SJCRH30 (cell line): ENCODE measurements around the gene EPHA3. TPM values are rescaled to one million over a fixed set of nuclear protein-coding genes. Genes with fewer than 3 reads are reported as not detected.

Experiments
- DNase-seq, 2 experiments: peaks; one replicate each; pipeline ENCODE4 v3.0.0-alpha.2; 2015 to 2020
- H3K27ac ChIP-seq: fragments of 250-450 bp; sonication (Bioruptor Pico); 2 replicates; pipeline ENCODE4 v1.5.1; 2020; ENCODE audit warnings: mild to moderate bottlenecking, moderate library complexity
- H3K27me3 ChIP-seq: fragments of 250-450 bp; sonication (Bioruptor Pico); 2 replicates; pipeline ENCODE4 v1.5.1; 2020; ENCODE audit warnings: mild to moderate bottlenecking, moderate library complexity
- H3K36me3 ChIP-seq: fragments of 250-450 bp; sonication (Bioruptor Pico); 2 replicates; pipeline ENCODE4 v1.5.1; 2020; ENCODE audit warnings: mild to moderate bottlenecking, moderate library complexity
- H3K4me1 ChIP-seq: fragments of 250-450 bp; sonication (Bioruptor Pico); 2 replicates; pipeline ENCODE4 v1.5.1; 2020; ENCODE audit warnings: mild to moderate bottlenecking, moderate library complexity
- H3K4me3 ChIP-seq: fragments of 250-450 bp; sonication (Bioruptor Pico); 2 replicates; pipeline ENCODE4 v1.5.1; 2020; ENCODE audit warnings: mild to moderate bottlenecking, moderate library complexity
- H3K9me3 ChIP-seq: fragments of 250-450 bp; sonication (Bioruptor Pico); replicated peaks from 2 replicates; pipeline ENCODE4 v1.5.1; 2020; ENCODE audit warnings: mild to moderate bottlenecking, moderate library complexity
- total RNA-seq: library from RNA; depleted of rRNA; stranded (reverse); fragments of >200 nt; shearing (Covaris generic); gene quantifications from 2 replicates; pipeline ENCODE4 v1.2.3, GENCODE V29; 2014

EPHA3 gene
- total RNA-seq, 1 experiment from 2014 or later, result 1.1 TPM

DNA sequence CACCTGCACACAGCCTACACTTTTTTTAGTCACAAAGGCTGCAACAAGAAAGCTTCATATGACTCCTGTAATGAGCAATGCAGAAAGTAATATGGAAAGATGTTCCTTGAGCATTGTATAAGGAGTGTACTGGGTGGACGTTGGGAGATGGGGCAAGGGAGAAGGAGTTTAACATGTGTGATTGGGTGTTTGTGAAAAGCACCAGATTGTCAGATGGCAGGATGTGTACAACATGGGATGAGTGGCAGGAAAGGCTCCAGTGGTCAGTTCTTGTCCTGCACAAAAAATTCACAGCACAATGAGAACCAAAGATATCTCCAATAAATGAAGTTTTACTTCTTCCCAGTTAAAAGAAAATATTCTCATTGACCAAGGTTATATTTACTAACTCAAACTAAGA, 255.1 kb downstream of the EPHA3 start:
- no peak overlapping the region for H3K4me3 ChIP-seq
- no peak for DNase-seq
- H3K4me1 ChIP-seq, result no peaks in the 10 kb centered on the region
- H3K27me3 ChIP-seq, result no peaks in the 10 kb centered on the region
- no peak overlapping the region; the same call in 1 of the 2 replicates for H3K27ac ChIP-seq
- H3K36me3 ChIP-seq, result no peaks in the 10 kb centered on the region
- H3K9me3 ChIP-seq, result no peaks in the 10 kb centered on the region

- H3K4me3 ChIP-seq, result no peak overlapping the region
- H3K4me1 ChIP-seq, result no peaks in the 10 kb centered on the region
- no peaks in the 10 kb centered on the region for H3K27me3 ChIP-seq
- H3K27ac ChIP-seq, result no peak overlapping the region
- H3K36me3 ChIP-seq, result no peaks in the 10 kb centered on the region
- peak; percentile 5 to 30 for DNase-seq
- H3K9me3 ChIP-seq, result no peaks in the 10 kb centered on the region
Observed at GRCh38 chr3:89363171-89363570, 255.8 kb downstream of the EPHA3 start.

DNA sequence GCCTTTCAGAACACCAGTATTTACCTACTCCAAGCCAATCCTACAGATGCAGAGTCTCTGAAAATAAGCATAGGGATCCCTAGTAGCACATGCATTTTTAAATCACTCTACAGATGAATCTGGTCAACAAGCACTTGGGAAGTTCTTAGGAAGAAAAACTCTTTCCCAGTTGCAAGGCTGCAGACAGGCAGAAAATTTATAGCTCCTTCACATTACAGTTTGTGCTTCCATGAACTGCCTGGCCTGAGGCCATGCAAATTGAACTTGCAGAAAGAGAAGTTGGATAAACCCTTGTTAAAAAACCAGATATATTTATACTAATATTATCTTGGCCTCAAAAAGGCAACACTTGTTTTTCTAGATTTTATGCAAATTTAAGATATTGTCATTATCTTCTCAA, 256.9 kb downstream of the EPHA3 start:
- no peak for DNase-seq
- Histone ChIP-seq H3K27ac (no peak overlapping the region), H3K4me3 (no peak overlapping the region), H3K4me1 (no peaks in the 10 kb centered on the region), H3K27me3 (no peaks in the 10 kb centered on the region), H3K36me3 (no peaks in the 10 kb centered on the region), H3K9me3 (no peaks in the 10 kb centered on the region)

DNA sequence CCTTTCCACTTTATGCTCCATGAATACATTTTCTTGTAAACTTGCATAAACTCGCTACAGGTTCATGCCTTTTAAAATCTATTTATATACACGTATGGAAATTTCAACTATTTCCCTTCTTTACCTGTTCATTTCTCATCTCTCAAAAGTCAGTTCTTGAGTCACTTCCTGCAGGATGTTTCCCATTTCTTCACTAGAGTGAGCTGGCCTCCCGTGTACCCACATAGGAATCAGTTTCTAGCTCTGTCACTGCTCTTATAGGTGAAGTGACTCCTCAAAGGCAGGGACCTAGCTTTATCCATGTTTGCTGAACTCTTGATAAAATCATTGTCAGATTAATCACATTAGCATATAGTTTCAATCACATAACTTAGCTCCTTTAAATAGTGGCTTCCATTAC, 259.7 kb downstream of the EPHA3 start:
- Histone ChIP-seq H3K4me1 (no peaks in the 10 kb centered on the region), H3K27ac (no peak overlapping the region), H3K27me3 (no peaks in the 10 kb centered on the region), H3K36me3 (no peaks in the 10 kb centered on the region), H3K9me3 (no peaks in the 10 kb centered on the region), H3K4me3 (no peak overlapping the region)
- no peak for DNase-seq

DNA sequence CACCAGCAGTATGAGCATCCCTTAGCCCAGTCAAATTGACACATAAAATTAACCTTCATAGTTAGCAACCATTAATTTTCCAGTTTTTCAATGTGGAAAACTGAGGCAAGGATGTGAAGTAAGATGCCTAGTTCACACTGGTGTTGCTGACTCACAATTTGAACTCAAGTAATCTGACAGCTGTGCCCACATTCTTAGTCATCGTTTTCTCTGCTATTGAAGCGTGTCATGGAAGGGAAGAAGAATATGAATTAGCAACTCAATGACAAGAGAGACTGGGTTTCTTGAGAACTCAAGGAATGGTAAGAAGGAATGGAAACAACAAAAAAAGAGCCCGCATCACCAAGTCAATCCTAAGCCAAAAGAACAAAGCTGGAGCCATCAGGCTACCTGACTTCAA, 261.4 kb downstream of the EPHA3 start:
- Histone ChIP-seq H3K4me1 (no peaks in the 10 kb centered on the region), H3K36me3 (no peaks in the 10 kb centered on the region), H3K27me3 (no peaks in the 10 kb centered on the region), H3K27ac (no peak overlapping the region), H3K4me3 (no peak overlapping the region), H3K9me3 (no peaks in the 10 kb centered on the region)
- no peak for DNase-seq

DNA sequence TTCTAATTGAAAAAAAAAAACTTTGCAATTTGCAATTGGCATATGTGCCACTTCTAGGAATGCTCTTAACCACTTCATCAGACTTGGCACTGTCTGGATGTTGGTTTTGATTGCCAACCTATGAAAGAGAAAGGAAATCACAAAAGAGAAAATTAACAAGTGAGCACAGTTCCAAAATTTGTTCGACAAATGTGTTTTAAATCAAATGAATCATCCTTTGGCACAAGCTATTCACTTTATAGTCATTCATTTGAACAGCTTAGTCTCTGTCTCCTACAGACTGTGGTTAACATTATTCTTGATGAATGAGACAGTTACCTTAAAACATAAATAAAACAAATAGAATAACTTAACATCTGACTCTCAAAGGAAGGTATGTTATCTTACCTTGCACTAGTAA, 265.0 kb downstream of the EPHA3 start:
- H3K9me3 ChIP-seq, result no peaks in the 10 kb centered on the region
- no peaks in the 10 kb centered on the region for H3K4me1 ChIP-seq
- no peaks in the 10 kb centered on the region for H3K36me3 ChIP-seq
- no peaks in the 10 kb centered on the region for H3K27me3 ChIP-seq
- H3K4me3 ChIP-seq, result no peak overlapping the region
- DNase-seq, result no peak
- no peak overlapping the region for H3K27ac ChIP-seq

- Histone ChIP-seq H3K4me1 (no peaks in the 10 kb centered on the region), H3K36me3 (no peaks in the 10 kb centered on the region), H3K27ac (no peak overlapping the region), H3K9me3 (no peaks in the 10 kb centered on the region), H3K27me3 (no peaks in the 10 kb centered on the region), H3K4me3 (no peak overlapping the region)
- no peak for DNase-seq
Observed at GRCh38 chr3:89373434-89373833, 266.0 kb downstream of the EPHA3 start.

GRCh38 chr3:89375451-89375850, 268.0 kb downstream of the EPHA3 start:
- Histone ChIP-seq H3K27ac (no peak overlapping the region), H3K9me3 (no peaks in the 10 kb centered on the region), H3K36me3 (no peaks in the 10 kb centered on the region), H3K4me1 (no peaks in the 10 kb centered on the region), H3K4me3 (no peak overlapping the region), H3K27me3 (no peaks in the 10 kb centered on the region)
- no peak for DNase-seq

DNA sequence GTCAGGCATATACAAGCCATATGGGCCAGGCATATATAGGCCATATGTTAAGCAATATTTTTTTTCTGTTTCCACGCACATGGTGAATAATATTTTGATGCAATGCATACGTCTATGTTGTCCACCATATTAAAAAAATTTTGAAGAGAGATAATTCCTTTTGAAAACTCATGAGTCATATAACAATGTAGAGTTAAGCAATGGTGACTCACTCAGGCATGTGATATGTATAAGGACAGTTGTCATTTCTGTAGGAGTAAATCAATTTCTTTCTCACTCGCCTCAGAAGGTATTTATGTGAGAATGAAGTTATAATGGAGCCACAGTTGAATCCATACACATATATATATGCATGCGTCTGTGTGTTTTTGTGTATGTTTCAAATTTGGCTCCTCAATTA, 272.6 kb downstream of the EPHA3 start:
- no peak for DNase-seq

DNA sequence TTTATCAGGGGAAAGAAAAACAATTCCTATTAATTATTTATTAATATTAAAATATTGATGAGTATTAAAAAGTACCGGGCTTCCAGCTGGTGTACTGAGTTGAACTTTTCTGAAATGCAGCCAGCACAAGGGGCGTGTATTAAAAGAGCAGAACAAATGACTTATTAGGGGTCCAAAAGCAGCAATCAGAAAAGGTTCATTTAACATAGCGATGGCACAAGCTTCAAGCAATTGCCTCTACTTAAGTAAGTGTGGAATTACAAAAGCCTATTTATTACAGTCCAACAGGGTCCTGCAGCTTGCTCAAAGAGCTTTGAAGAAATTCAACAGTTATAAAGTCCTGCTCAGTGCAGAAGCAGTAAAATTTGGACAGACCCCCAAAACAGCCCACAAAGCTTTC, 285.6 kb downstream of the EPHA3 start:
- Histone ChIP-seq H3K9me3 (no peaks in the 10 kb centered on the region), H3K4me1 (no peaks in the 10 kb centered on the region), H3K27ac (no peak overlapping the region), H3K36me3 (no peaks in the 10 kb centered on the region), H3K27me3 (no peaks in the 10 kb centered on the region), H3K4me3 (no peak overlapping the region)
- DNase-seq, result no peak

More for the DNA sequence above, 272.6 kb downstream of the EPHA3 start:
- H3K9me3 ChIP-seq, result no peaks in the 10 kb centered on the region
- no peaks in the 10 kb centered on the region for H3K36me3 ChIP-seq
- no peak overlapping the region for H3K4me3 ChIP-seq
- H3K27ac ChIP-seq, result no peak overlapping the region
- H3K4me1 ChIP-seq, result no peaks in the 10 kb centered on the region
- H3K27me3 ChIP-seq, result no peaks in the 10 kb centered on the region

GRCh38 chr3:89395456-89395855, 288.0 kb downstream of the EPHA3 start:
- no peaks in the 10 kb centered on the region for H3K9me3 ChIP-seq

DNA sequence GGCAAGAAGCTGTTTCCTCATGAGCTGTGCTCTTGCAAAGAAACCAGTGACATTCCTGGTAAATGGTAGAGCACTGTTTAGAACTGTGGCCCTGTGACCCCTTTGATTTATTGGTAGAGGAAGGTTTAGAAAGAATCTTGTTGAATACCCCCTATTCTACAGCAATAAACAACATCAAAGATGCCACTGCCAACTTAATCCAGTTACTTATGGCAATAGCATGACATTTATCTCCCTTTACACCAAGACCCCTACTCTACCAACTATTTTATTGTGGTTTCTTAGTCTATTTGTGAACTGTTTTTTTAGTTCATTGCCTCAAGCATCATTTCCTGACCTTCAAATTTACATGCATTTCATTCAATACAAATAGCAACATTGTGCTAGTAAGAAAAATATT, 288.6 kb downstream of the EPHA3 start:
- Histone ChIP-seq H3K4me1 (no peaks in the 10 kb centered on the region), H3K27me3 (no peaks in the 10 kb centered on the region), H3K36me3 (no peaks in the 10 kb centered on the region), H3K27ac (no peak overlapping the region), H3K9me3 (no peaks in the 10 kb centered on the region), H3K4me3 (no peak overlapping the region)
- no peak for DNase-seq

More at GRCh38 chr3:89395456-89395855, 288.0 kb downstream of the EPHA3 start:
- Histone ChIP-seq H3K36me3 (no peaks in the 10 kb centered on the region), H3K4me3 (no peak overlapping the region), H3K27me3 (no peaks in the 10 kb centered on the region), H3K27ac (no peak overlapping the region), H3K4me1 (no peaks in the 10 kb centered on the region)
- DNase-seq, result no peak

DNA sequence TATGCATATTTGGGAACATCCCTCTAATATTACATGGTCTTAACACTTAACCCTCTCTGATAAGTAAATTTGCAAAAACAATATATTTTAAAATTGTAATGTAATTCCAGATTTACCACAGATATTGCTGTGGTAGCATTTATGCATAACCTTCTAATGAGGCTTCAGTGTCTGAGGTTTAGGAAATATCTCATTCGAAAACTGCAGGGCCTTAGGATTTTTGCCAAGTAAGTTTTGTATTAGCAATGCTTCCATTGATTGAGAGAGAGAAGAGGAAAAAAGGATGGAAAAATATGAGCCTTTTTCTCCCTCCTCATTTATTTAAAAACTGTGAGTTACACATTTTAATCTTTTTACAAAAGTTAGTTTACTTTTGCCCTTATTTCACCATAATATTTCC, 294.6 kb downstream of the EPHA3 start:
- Histone ChIP-seq H3K4me3 (no peak overlapping the region), H3K9me3 (no peaks in the 10 kb centered on the region), H3K4me1 (no peaks in the 10 kb centered on the region), H3K36me3 (no peaks in the 10 kb centered on the region), H3K27ac (no peak overlapping the region), H3K27me3 (no peaks in the 10 kb centered on the region)
- no peak for DNase-seq

DNA sequence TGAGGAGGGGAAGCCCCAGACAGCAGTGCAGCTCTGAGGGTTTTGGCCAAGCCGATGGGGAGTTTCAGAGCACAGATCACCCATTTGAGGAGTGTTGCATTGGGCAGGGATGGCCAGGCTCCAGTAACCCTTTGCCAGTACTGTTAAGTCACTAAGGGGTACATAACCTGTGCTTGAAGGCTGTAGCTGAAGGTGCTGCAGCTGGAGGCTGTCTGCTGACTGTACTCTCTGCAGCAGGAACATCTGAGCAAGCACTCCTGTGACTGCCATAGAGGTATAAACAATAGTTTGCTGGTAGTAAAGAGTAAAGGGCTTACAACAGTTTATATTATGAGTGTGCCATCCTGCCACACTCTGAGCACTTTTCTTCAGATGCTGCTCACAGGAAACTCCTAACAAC, 297.8 kb downstream of the EPHA3 start:
- no peak for DNase-seq
- no peaks in the 10 kb centered on the region for H3K36me3 ChIP-seq
- H3K27ac ChIP-seq, result no peak overlapping the region

DNA sequence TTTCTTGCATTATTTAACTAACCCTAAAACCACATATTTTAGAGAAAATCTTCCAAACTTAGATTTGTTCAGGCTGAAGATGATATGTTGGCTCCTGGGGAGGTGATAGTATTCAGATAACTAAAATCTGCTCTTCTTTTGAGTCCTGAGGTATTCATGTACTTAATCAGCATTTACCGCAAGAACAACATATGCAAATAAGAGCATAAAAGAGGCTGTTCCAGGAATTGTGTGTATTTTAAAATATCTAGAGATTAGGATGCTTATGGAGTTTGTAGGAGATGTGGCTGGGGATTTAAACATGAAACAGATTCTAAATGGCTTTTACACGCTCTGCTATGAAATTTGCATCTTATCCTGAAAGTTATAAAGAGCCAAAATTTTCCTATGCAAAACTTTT, 298.2 kb downstream of the EPHA3 start:
- DNase-seq, result no peak
- H3K4me3 ChIP-seq, result no peak overlapping the region
- no peaks in the 10 kb centered on the region for H3K36me3 ChIP-seq
- H3K27ac ChIP-seq, result no peak overlapping the region
- no peaks in the 10 kb centered on the region for H3K27me3 ChIP-seq
- no peaks in the 10 kb centered on the region for H3K4me1 ChIP-seq
- no peaks in the 10 kb centered on the region for H3K9me3 ChIP-seq

More for the DNA sequence above, 297.8 kb downstream of the EPHA3 start:
- H3K4me1 ChIP-seq, result no peaks in the 10 kb centered on the region
- no peaks in the 10 kb centered on the region for H3K9me3 ChIP-seq
- H3K27me3 ChIP-seq, result no peaks in the 10 kb centered on the region
- no peak overlapping the region for H3K4me3 ChIP-seq

DNA sequence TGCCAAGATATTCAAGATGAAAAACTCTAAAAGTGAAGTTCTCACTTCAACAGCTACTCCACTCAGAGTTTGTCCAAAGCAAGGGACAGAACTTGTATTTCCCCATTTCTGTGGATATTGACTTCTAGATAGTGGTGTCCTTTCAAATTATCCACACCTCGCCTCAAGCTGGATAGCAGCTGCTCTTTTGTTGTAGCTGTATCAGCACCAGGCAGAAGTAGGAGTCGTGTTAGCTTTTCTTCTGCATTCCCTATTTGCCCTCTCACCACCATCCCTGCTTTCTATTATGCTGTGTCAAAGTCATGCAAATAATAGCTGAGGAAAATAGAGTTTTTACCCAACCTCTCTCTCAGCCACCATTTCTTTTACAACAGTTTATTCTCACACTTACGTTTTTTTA, 303.8 kb downstream of the EPHA3 start:
- Histone ChIP-seq H3K27ac (no peak overlapping the region; the same call in 1 of the 2 replicates), H3K4me3 (no peak overlapping the region), H3K36me3 (no peaks in the 10 kb centered on the region), H3K4me1 (no peaks in the 10 kb centered on the region), H3K27me3 (no peaks in the 10 kb centered on the region), H3K9me3 (no peaks in the 10 kb centered on the region)
- peak in 1 of 2 experiments; percentile 33 for DNase-seq

DNA sequence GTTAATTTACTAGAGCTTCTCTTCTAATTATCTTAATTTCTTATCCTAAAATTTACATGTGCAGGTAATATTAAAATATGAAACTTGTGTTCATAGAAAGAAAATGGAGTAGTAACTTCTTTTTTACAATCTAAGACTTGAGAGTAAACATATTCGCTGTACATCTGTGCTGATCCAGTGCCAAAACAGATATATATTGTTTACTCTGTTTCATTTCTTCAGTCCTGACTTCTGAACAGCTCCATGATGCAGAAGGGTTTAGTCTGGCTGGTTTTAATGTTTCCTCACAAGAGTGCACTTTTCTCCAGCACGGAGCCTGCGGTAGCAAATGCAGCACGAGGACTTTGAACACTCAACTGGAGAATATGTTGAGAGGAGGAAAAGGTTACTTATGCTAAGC, 306.8 kb downstream of the EPHA3 start:
- Histone ChIP-seq H3K4me1 (no peaks in the 10 kb centered on the region), H3K27me3 (no peaks in the 10 kb centered on the region), H3K27ac (no peak overlapping the region), H3K4me3 (no peak overlapping the region), H3K36me3 (no peaks in the 10 kb centered on the region), H3K9me3 (no peaks in the 10 kb centered on the region)
- no peak for DNase-seq
